HG02852 (cell line): ENCODE measurements around the gene FBN1.

ENCODE experiments used
- ATAC-seq: cut with Tn5 transposase; IDR thresholded peaks from one replicate; pipeline ENCODE4 v1.9.1; 2021; ENCODE audit warnings: mild to moderate bottlenecking, moderate library complexity; ENCODE audit not compliant: unreplicated experiment

The FBN1 gene

GRCh38 chr15:48475600-48476395 is 169.7 kb downstream of the FBN1 start:
- no peak for ATAC-seq

- no peak for ATAC-seq
Measured at GRCh38 chr15:48473667-48474066, 171.8 kb downstream of the FBN1 start.

- ATAC-seq, result no peak
Measured at GRCh38 chr15:48472756-48473155, 172.8 kb downstream of the FBN1 start.

GRCh38 chr15:48471073-48471472 is 174.4 kb downstream of the FBN1 start:
- ATAC-seq, result no peak

GRCh38 chr15:48470096-48470495 is 175.4 kb downstream of the FBN1 start:
- ATAC-seq, result no peak

GRCh38 chr15:48469681-48470080 is 175.8 kb downstream of the FBN1 start:
- ATAC-seq, result no peak

GRCh38 chr15:48469271-48469670 is 176.2 kb downstream of the FBN1 start:
- ATAC-seq, result no peak

- no peak for ATAC-seq
Measured at GRCh38 chr15:48467801-48468200, 177.7 kb downstream of the FBN1 start.

- no peak for ATAC-seq
Measured at GRCh38 chr15:48466820-48467219, 178.7 kb downstream of the FBN1 start.

GRCh38 chr15:48466079-48466478 is 179.4 kb downstream of the FBN1 start:
- ATAC-seq, result no peak

GRCh38 chr15:48465410-48465809 is 180.1 kb downstream of the FBN1 start:
- ATAC-seq, result no peak

- no peak for ATAC-seq
Measured at GRCh38 chr15:48463366-48463880, 182.1 kb downstream of the FBN1 start.

GRCh38 chr15:48462688-48463087 is 182.8 kb downstream of the FBN1 start:
- no peak for ATAC-seq

GRCh38 chr15:48459571-48460442 is 185.7 kb downstream of the FBN1 start:
- ATAC-seq, result no peak

- no peak for ATAC-seq
Measured at GRCh38 chr15:48458876-48459275, 186.6 kb downstream of the FBN1 start.

GRCh38 chr15:48456134-48456533 is 189.4 kb downstream of the FBN1 start:
- no peak for ATAC-seq

- ATAC-seq, result no peak
Measured at GRCh38 chr15:48451736-48452135, 193.8 kb downstream of the FBN1 start.

- ATAC-seq, result no peak
Measured at GRCh38 chr15:48451241-48451640, 194.3 kb downstream of the FBN1 start.

- no peak for ATAC-seq
Measured at GRCh38 chr15:48449734-48450133, 195.8 kb downstream of the FBN1 start.

- ATAC-seq, result no peak
Measured at GRCh38 chr15:48447657-48448056, 197.9 kb downstream of the FBN1 start.

GRCh38 chr15:48447058-48447457 is 198.5 kb downstream of the FBN1 start:
- no peak for ATAC-seq

GRCh38 chr15:48442011-48442410 is 203.5 kb downstream of the FBN1 start:
- ATAC-seq, result no peak
